DOHH2 (cell line): ENCODE results near the gene SPTBN1.

Experiments used
- H3F3A ChIP-seq: fragments of 200-600 bp; sonication (generic), shearing (Covaris generic); 2 replicates; pipeline ENCODE4 v1.6.0; 2016; ENCODE audit warnings: antibody characterized with exemption, mild to moderate bottlenecking; ENCODE audit not compliant: control insufficient read depth, insufficient read depth
- H3K27ac ChIP-seq: fragments of 200-600 bp; sonication (generic); 2 replicates; pipeline ENCODE4 v1.5.1; 2014; ENCODE audit warnings: low read depth, mild to moderate bottlenecking, low read length, moderate library complexity
- H3K27me3 ChIP-seq: fragments of 200-600 bp; sonication (generic); 2 replicates; pipeline ENCODE4 v1.6.1; 2014; ENCODE audit warnings: mild to moderate bottlenecking, low read length, mixed read lengths; ENCODE audit not compliant: control insufficient read depth
- H3K36me3 ChIP-seq: fragments of 200-600 bp; sonication (generic); 2 replicates; pipeline ENCODE4 v1.6.1; 2014; ENCODE audit warnings: mild to moderate bottlenecking, low read length, moderate library complexity, mixed read lengths; ENCODE audit not compliant: control insufficient read depth
- H3K4me1 ChIP-seq: fragments of 200-600 bp; sonication (generic); 2 replicates; pipeline ENCODE4 v1.6.1; 2014; ENCODE audit warnings: mild to moderate bottlenecking, low read length, mixed read lengths; ENCODE audit not compliant: control insufficient read depth
- H3K4me2 ChIP-seq: fragments of 200-600 bp; sonication (generic); 2 replicates; pipeline ENCODE4 v1.6.0; 2014; ENCODE audit warnings: mild to moderate bottlenecking, low read length, moderate library complexity
- H3K4me3 ChIP-seq: fragments of 200-600 bp; sonication (generic); 2 replicates; pipeline ENCODE4 v1.5.1; 2014; ENCODE audit warnings: mild to moderate bottlenecking, low read length, mixed read lengths
- H3K79me2 ChIP-seq: fragments of 200-600 bp; sonication (generic); 2 replicates; pipeline ENCODE4 v1.6.1; 2014; ENCODE audit warnings: mild to moderate bottlenecking, low read length, mixed read lengths; ENCODE audit not compliant: control insufficient read depth
- H3K9me2 ChIP-seq: fragments of 200-600 bp; sonication (generic); replicated peaks from 2 replicates; pipeline ENCODE4 v1.6.1; 2014; ENCODE audit warnings: mild to moderate bottlenecking, low read length, mixed read lengths; ENCODE audit not compliant: control insufficient read depth
- H3K9me3 ChIP-seq: fragments of 200-600 bp; sonication (generic); 2 replicates; pipeline ENCODE4 v1.6.1; 2014; ENCODE audit warnings: antibody characterized with exemption, low read length, mixed read lengths; ENCODE audit not compliant: control insufficient read depth, insufficient read depth
- H4K20me1 ChIP-seq: fragments of 200-600 bp; sonication (generic); 2 replicates; pipeline ENCODE4 v1.6.0; 2014; ENCODE audit warnings: low read depth, mild to moderate bottlenecking, antibody characterized with exemption, low read length, moderate library complexity; ENCODE audit not compliant: control insufficient read depth, insufficient read depth
- EZH2phosphoT487 ChIP-seq: fragments of 200-600 bp; sonication (generic); IDR thresholded peaks from 2 replicates; pipeline ENCODE4 v1.6.1; 2017; ENCODE audit warnings: borderline replicate concordance, mild to moderate bottlenecking, antibody characterized with exemption, low read length, moderate library complexity, mixed read lengths
- TF ChIP-seq, protein P1 (sequence below): fragments of 200-600 bp; sonication (generic); IDR thresholded peaks from one replicate; pipeline ENCODE4 v1.5.1; 2014; ENCODE audit warnings: antibody characterized with exemption, mild to moderate bottlenecking, low read depth, low read length; ENCODE audit not compliant: poor library complexity, severe bottlenecking

The SPTBN1 gene

DNA sequence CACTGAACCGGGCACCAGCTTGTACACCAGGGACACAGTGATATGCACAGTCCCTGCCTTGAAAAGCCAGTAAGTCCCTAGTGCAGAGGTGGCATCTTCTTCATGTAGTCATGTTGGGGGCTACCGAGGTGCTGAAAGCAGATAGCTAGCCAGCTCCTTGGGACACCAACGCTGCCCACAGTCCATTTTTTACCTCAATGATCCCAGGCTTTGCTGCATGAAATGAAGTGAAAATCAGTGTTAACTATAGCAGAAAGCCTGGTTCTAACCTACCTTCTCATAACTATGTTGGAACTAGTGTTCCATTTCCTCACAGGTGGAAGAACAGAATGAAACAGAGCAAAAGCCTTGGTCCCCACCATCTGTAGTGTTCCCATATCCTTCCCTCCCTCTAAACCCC, 200.7 kb downstream of the SPTBN1 start:
- no peak overlapping the region for H3K4me2 ChIP-seq
- no peaks in the 10 kb centered on the region for H3K9me2 ChIP-seq
- no peaks in the 10 kb centered on the region for H3K36me3 ChIP-seq
- H3K79me2 ChIP-seq = no peaks in the 10 kb centered on the region
- H3K27ac ChIP-seq = no peak overlapping the region
- H3K4me3 ChIP-seq = no peak overlapping the region
- H4K20me1 ChIP-seq = no peaks in the 10 kb centered on the region
- H3F3A ChIP-seq = no peaks in the 10 kb centered on the region
- H3K4me1 ChIP-seq = no peaks in the 10 kb centered on the region
- no peaks in the 10 kb centered on the region for H3K27me3 ChIP-seq
- no peak for TF ChIP-seq EZH2phosphoT487
- TF ChIP-seq, protein P1, sequence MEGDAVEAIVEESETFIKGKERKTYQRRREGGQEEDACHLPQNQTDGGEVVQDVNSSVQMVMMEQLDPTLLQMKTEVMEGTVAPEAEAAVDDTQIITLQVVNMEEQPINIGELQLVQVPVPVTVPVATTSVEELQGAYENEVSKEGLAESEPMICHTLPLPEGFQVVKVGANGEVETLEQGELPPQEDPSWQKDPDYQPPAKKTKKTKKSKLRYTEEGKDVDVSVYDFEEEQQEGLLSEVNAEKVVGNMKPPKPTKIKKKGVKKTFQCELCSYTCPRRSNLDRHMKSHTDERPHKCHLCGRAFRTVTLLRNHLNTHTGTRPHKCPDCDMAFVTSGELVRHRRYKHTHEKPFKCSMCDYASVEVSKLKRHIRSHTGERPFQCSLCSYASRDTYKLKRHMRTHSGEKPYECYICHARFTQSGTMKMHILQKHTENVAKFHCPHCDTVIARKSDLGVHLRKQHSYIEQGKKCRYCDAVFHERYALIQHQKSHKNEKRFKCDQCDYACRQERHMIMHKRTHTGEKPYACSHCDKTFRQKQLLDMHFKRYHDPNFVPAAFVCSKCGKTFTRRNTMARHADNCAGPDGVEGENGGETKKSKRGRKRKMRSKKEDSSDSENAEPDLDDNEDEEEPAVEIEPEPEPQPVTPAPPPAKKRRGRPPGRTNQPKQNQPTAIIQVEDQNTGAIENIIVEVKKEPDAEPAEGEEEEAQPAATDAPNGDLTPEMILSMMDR = no peak
- H3K9me3 ChIP-seq = no peaks in the 10 kb centered on the region

DNA sequence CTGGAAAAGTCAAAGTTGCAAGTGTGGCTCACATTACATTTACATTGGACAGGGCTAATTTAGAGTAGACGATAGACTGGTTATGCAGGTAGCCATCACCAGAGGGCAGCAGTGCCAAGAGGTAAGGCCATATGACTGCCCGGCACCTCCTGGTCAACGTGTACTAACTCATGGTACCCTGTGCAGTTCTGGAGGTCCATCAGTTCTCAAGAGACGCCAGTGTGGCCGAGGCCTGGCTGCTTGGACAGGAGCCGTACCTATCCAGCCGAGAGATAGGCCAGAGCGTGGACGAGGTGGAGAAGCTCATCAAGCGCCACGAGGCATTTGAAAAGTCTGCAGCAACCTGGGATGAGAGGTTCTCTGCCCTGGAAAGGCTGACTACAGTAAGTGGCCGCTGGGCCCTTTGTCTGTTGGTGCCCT, 201.5 kb downstream of the SPTBN1 start:
- Histone ChIP-seq H3K9me3 (no peaks in the 10 kb centered on the region), H3K36me3 (no peaks in the 10 kb centered on the region), H3K9me2 (no peaks in the 10 kb centered on the region), H3K4me3 (no peak overlapping the region), H3K27me3 (no peaks in the 10 kb centered on the region), H4K20me1 (no peaks in the 10 kb centered on the region), H3F3A (no peaks in the 10 kb centered on the region), H3K4me2 (no peak overlapping the region), H3K27ac (no peak overlapping the region), H3K79me2 (no peaks in the 10 kb centered on the region), H3K4me1 (no peaks in the 10 kb centered on the region)
- TF ChIP-seq, protein P1 = peak; percentile 80
- no peak for TF ChIP-seq EZH2phosphoT487

DNA sequence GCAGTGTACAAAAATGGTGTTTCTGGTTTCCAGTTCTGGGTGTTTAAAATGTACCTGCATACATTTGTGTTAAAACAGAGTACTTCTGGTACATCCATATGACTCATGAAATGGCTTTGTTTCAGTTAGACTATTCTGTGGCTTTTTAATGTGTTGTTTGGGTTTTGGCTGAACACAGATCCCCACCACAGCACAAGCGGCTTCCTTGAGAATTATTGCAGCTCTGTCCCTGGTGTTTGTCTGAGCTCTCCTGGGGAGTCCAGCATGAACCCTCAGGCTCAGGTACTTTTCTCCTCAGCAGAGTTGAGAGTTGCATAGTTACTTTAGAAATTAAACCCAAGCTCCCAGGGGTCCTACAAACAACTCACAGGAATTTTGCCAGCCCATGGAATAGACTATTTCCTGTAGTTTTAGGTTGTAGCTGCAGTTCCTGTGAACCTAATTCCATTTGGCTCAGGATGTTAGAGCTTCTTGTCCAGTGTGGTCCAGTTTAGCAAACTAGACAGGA, 202.5 kb downstream of the SPTBN1 start:
- Histone ChIP-seq H3K9me2 (no peaks in the 10 kb centered on the region), H3K36me3 (no peaks in the 10 kb centered on the region), H3K4me3 (no peak overlapping the region), H3K4me1 (no peaks in the 10 kb centered on the region), H3K79me2 (no peaks in the 10 kb centered on the region), H3F3A (no peaks in the 10 kb centered on the region), H3K4me2 (no peak overlapping the region), H3K27me3 (no peaks in the 10 kb centered on the region), H3K9me3 (no peaks in the 10 kb centered on the region), H3K27ac (no peak overlapping the region), H4K20me1 (no peaks in the 10 kb centered on the region)
- TF ChIP-seq, protein P1 = no peak
- TF ChIP-seq EZH2phosphoT487 = no peak
